DMS114 treated with DMSO at 0.1 percent for 48 hours (cell line): ENCODE data around the gene NFIB.

Experiments
- DNase-seq: peaks from one replicate; lab custom pipeline; 2025; ENCODE audit not compliant: unreplicated experiment; lab: John Stamatoyannopoulos, UW

NFIB gene

DNA sequence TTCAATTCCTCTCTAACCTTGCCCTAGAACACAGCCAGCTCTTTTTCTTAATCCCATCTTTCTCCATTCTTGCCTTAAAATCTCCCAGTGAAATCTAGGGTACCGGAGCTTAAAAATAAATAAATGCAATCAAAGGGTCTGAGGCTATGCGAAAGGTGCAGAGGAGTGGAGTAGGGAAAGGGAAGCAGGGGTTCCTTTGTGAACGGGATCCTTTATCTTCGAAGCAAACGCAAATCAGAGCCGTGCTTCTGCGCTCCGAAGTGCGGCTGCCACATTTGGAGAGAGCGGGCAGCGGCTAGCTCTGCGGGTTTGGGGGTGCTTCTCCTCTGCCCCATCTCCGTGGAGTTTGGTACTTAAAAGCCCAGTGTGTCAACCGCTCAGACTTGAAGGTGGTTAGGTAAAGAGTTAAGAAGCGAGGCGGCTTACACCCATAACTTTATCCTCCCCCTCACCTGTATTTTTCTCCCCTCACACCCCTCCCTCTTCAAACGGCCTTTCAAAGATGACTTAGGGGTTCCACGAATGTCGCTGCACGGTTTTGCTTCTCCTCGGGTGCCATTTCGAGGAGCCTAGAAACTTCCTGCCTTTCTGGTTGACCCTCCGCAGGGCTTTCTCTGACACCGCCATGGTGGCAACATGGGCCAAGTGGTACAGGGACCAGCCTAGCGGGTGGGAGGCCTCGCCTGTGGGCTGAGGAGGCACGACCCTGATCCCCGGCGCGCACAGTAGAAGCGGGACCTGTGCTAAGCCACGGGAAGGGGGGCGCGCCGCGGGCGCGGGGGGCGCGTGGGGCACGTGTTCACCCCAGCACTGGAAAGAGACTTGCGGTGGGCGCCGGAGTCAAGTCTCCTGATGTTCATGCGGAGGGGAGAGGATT is 31.7 kb upstream of the NFIB start:
- no peak for DNase-seq

DNA sequence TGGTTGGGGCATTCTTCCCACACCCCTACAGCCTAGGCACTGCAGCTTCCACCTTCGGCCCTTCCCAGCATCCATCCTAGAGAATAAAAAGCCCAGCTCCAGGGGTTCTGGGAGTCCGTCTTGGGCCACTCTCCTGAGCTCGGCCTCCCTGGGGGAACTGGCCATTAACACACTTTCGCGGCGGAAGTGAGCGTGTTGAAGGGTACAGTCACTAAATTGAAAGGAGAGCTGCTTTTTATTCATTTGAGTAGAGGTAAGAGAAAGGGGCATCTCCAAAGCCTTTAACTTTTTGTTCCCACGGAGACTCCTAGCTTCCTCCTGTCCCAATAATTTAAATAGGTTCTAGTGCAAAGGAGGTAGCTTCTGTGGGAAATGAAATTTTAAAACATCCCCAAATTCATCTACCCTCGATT is 31.0 kb upstream of the NFIB start:
- no peak for DNase-seq

DNA sequence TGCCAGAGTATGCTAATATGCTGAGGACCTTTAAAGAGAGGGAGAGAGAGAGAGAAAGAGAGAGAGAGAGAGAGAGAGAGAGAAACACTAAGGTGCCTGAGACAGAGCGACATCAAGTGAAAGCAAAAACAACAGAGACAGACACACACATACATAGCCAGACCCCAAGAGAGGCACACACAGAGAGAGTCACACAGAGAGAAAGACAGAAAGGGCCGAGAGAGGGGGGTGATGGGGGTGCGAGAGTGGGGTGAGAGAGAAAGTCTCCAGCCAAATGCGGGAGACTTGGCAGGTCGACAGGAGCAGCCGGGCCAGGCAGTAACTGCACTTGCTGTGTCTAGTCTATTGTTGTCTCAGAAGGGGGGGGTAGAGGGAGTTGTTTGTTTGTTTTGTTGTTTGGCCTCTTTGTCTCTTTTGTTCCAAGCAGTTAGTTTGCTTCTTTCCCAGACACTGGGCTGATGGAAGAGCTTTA is 30.1 kb upstream of the NFIB start:
- no peak for DNase-seq

DNA sequence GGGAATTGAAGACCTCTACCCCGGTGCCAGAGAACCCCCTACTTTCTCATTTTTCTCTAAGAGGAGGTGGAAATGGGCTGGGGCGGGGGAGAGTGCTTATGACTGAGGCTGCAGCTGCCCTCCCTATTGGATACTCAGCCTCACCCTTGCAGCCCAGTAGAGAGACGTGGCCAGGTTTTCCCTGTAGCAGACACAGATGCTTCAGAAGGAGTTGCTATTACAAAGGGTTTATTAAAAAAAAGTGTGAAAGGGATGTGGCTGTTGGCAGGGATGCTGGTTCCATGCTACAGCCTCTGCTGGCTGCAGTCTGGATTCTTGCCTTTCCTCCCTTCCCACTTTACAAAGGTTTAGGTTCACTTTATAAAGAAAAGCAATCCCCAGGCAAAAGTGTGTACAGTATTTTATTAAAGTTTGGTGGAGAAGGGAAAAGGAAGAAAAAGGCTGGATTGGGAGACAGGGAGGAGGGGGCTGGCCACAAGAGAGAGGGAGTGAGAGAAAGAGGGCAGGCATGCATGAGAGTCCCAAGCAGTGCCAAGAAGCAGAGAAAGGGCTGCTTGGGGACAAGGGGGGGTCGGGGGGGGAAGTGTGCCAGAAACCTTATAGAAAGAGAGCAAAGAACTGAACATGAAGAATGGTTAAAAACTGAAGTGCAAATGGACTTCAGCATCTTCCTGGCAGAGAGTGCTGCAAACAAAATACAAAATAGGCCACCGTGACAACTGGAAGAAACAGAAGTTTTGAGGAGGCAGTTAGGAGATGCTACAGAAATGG is 29.5 kb upstream of the NFIB start:
- no peak for DNase-seq

- DNase-seq, result no peak
These were observed 28.8 kb upstream of the NFIB start for GRCh38 chr9:14342736-14343135.

- DNase-seq, result no peak
These were observed 27.6 kb upstream of the NFIB start for GRCh38 chr9:14341437-14342122.

DNA sequence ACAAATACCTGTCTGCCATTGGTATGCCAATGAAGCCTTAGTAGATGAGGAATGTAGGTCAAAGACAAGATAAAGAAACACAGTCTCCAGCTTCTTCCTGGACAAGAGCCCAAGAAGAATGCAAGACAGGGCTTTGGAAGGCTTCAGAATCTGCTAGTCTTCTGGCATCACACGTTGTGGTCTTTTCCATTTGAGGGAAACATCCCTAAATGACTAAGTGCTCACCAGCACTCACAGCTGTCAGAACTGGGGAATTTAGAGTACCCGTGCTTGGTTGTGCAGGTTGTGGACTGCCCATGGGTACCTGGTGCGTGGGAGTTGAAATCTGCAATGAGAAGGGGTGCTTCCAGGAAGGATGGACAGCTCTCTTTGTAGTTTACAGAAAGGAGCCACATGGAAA is 27.1 kb upstream of the NFIB start:
- no peak for DNase-seq

DNA sequence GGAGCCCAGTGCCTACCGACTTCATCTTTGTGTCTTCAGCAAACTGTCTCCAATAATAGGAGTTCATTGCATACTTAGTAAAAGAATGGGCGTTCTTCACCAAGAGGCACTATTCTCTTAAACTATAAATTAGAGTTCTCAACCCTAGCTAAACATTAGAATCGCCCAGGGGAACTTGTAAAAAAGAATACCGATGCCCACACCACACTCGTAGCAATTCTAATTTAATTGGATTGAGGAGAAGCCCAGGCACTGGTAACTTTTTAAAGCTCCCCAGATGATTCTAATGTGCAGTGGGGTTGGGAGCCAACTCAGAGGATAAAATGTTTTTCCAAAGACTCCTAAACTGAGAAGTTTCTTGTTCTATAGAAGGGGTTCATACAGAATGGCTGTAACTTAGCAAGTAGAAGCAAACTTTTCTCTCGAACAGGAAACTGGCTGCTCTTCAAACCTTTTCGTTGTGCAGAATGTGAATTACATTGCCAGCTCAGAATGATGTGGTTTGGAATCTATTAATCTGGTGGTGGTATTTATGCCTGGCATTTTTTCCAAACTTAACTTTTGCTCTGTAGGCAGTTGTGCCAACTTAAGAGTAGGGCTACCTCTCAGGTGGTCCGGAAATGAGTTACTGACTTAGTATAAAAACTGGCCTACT is 26.4 kb upstream of the NFIB start:
- no peak for DNase-seq

- no peak for DNase-seq
These were observed 25.8 kb upstream of the NFIB start for GRCh38 chr9:14339746-14340145.

- DNase-seq, result no peak
These were observed 23.7 kb upstream of the NFIB start for GRCh38 chr9:14337615-14338014.

GRCh38 chr9:14336244-14336643 is 22.3 kb upstream of the NFIB start:
- no peak for DNase-seq

DNA sequence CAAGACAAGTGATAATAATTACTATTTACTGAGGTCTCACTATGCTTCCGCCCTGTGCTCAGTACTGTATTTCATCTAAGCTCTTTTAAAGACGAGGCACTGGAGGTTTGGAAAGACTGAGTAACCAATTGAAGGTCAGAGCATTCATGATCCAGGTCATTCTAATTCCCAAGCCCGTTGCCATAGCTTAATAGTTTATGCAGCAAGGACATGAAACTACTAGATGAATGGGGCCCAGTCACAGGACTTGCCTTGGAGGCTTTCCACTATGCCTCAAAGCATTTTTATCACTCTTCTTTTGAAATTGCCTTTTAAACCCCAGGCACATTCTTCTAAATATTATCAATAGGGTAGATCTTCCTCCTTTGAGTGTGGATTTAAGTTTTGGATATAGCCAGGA is 17.2 kb upstream of the NFIB start:
- no peak for DNase-seq

DNA sequence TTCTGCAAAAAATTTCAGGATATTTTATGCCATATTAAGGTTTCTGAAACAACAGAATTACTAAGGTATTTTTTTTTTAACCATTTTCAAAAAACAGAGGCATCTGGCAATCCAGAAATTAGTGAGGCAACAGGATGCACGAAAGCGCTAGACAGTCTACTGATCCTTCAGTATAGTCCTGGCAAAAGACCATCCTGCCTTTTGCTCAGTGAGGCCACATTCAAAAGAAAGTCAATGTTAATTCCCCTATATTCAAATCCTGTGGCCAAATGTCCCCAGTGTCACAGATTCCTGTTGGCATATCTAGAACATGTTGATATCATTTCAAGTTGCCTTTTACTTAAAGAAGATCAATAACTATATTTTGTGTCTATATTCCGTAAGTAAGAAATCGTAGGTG is 13.1 kb upstream of the NFIB start:
- DNase-seq, result no peak

GRCh38 chr9:14326264-14326826 is 12.4 kb upstream of the NFIB start:
- no peak for DNase-seq

DNA sequence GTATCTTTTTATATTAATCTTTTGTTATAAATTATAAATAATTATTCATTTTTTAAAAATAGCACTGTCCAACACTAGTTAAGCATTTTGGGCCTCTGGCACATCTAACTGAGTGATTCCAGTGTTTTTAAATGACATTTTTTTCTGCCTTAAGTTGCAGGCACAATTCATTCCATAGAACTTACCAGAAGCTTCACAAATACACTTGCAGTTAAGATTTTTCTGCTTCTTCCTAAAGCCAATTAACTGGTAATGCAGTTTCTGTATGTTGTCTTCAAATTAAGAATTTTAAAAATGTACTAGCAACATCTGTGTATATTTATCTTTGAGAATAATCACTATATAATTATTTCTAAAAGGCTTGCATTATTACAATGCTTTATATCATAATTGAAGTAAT is 11.2 kb upstream of the NFIB start:
- no peak for DNase-seq

- DNase-seq, result no peak
These were observed 10.2 kb upstream of the NFIB start for GRCh38 chr9:14323985-14324650.

GRCh38 chr9:14323083-14323971 is 9.4 kb upstream of the NFIB start:
- no peak for DNase-seq

DNA sequence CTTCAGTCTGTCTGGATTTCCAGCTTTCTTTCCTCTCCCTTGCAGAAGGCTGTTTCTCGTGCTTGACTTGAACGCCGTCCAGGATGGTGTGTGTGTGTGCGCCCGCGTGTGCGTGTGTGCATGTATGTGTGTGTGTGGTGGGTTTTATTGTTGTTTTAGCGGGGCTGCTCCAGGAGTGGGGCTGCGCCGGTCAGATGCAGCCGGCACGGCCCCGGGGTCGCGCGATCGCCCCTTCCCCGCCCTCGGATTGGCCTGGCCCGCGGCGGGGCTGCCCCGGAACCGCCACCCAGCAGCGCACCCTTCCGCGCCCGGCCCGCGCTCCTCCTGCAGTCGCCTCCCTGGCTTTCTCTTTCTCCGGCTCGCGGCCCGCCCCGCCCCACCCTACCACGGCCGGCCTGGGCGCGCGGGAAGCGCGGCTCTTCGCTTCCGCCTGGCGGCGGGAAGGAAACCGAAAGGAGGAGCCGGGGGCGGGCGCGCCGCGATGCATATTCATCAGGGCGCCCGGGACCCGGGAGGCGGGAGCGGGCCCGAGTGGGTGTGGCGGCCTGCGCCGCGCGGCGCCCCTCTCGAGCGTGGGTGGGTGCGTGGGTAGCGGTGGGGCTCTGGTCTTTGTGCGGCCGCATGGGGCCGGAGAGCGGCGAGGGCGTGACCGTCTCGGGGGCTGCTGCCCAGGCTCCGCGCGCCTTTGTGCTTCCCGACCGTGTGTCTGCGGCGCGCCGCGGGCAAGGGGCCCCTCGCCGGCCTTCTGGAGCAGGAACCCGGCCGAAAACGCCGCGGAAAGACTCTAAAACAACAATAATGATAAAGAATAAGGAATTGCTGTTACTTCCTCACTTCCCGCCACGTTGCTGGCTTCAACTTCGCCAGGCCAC is 8.5 kb upstream of the NFIB start:
- peak; percentile 63 for DNase-seq
